Osteocyte (in vitro differentiated cells): ENCODE data around the gene PNMA8A. TPM values are rescaled to one million over a fixed set of nuclear protein-coding genes. Genes with fewer than 3 reads are reported as not detected.

ENCODE experiments used
- DNase-seq: peaks from one replicate; pipeline ENCODE4 v3.0.0; 2021; ENCODE audit warnings: mixed read lengths; ENCODE audit not compliant: unreplicated experiment; ENCODE audit errors: extremely low spot score
- H3K27ac Mint-ChIP-seq: one replicate; pipeline ENCODE4 v1.8.0; 2021; ENCODE audit warnings: mild to moderate bottlenecking, mixed read lengths; ENCODE audit not compliant: unreplicated experiment
- H3K27me3 Mint-ChIP-seq: one replicate; pipeline ENCODE4 v1.8.0; 2021; ENCODE audit warnings: mixed read lengths; ENCODE audit not compliant: unreplicated experiment
- H3K36me3 Mint-ChIP-seq: one replicate; pipeline ENCODE4 v1.8.0; 2021; ENCODE audit warnings: mixed read lengths; ENCODE audit not compliant: unreplicated experiment
- H3K4me1 Mint-ChIP-seq: one replicate; pipeline ENCODE4 v1.8.0; 2021; ENCODE audit warnings: mixed read lengths; ENCODE audit not compliant: unreplicated experiment
- H3K4me3 Mint-ChIP-seq: one replicate; pipeline ENCODE4 v1.8.0; 2021; ENCODE audit warnings: mild to moderate bottlenecking, moderate library complexity, mixed read lengths; ENCODE audit not compliant: unreplicated experiment
- H3K9me3 Mint-ChIP-seq: one replicate; pipeline ENCODE4 v1.8.0; 2021; ENCODE audit warnings: mixed read lengths; ENCODE audit not compliant: unreplicated experiment
- CTCF ChIP-seq: fragments of 200-600 bp; sonication (generic); IDR thresholded peaks from 2 replicates; pipeline ENCODE4 v1.5.0; 2021; ENCODE audit warnings: antibody characterized with exemption, mild to moderate bottlenecking, moderate library complexity
- total RNA-seq: library from RNA; stranded (reverse); gene quantifications from 2 replicates; pipeline ENCODE4 v1.2.1, GENCODE V29; 2021

PNMA8A gene
- total RNA-seq, 1 donor from 2014 or later = 10.3 TPM

DNA sequence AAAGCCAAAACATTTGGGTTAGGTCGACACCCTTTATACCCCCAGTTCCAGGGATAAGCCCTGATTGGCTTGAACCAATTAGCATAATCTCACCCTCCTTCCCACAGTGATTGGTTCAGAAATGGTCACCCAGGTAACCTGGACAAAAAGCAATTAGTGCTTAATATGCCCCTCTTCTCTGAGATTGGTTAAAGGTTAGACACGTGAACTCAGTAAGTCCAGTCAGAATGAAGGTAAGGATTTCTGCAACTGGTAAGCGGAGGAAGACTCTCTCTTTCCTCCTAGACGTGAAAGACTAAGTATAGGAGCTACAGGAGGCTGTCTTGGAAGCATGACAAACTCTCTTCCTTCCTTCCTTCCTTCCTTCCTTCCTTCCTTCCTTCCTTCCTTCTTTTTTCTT is 41.4 kb downstream of the PNMA8A start:
- Mint-ChIP-seq H3K4me3 (no peak overlapping the region), H3K27ac (no peak overlapping the region), H3K36me3 (no peaks in the 10 kb centered on the region), H3K27me3 (peaks cover 25% of the 10 kb centered on the region), H3K4me1 (peaks cover 18% of the 10 kb centered on the region), H3K9me3 (no peaks in the 10 kb centered on the region)
- DNase-seq = no peak
- TF ChIP-seq CTCF = no peak

- no peak for DNase-seq
- H3K36me3 Mint-ChIP-seq = no peaks in the 10 kb centered on the region
- peak within 1 kb of the TSS; percentile 64 for H3K4me3 Mint-ChIP-seq
- no peaks in the 10 kb centered on the region for H3K9me3 Mint-ChIP-seq
- peaks cover 23% of the 10 kb centered on the region for H3K27me3 Mint-ChIP-seq
- H3K27ac Mint-ChIP-seq = no peak within 1 kb of the TSS
- peaks cover 18% of the 10 kb centered on the region for H3K4me1 Mint-ChIP-seq
- no peak for TF ChIP-seq CTCF
Observed at GRCh38 chr19:46428239-46429135, 42.9 kb downstream of the PNMA8A start, which contains the start of gene PNMA8C. Gene PNMA8C (minus strand): TSS chr19:46428936. CDS start chr19:46428359, 577 bp downstream.

DNA sequence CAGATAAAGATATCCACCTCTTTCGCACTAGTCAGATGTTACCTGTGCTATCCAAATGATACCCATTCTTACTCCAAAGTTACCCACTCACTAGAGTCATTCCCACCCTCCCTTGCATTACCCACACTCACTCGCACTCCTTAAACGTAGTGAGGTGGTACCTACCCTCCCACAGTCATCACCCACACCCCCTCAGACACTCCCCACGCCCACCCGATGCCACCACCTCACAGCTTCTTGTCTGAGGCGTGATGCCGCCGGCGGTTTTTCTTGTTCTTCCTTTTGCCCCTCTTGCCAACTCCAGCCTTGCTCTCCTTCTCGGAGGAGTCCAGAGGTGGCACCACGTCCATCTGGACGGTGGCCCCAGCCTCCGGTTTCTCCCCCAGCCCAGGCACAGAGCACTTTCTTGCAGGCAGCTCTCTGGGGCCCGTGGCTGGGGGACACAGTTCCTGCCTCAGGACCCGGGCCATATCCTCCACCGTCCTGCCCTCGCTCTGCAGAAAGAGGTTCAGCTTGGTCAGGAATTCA is 43.8 kb downstream of the PNMA8A start:
- Mint-ChIP-seq H3K36me3 (no peaks in the 10 kb centered on the region), H3K4me3 (peak overlapping the region; percentile 26), H3K27me3 (peaks cover 23% of the 10 kb centered on the region), H3K9me3 (no peaks in the 10 kb centered on the region), H3K27ac (no peak overlapping the region), H3K4me1 (peaks cover 18% of the 10 kb centered on the region)
- no peak for TF ChIP-seq CTCF
- no peak for DNase-seq

GRCh38 chr19:46426506-46427162 is 44.7 kb downstream of the PNMA8A start:
- no peaks in the 10 kb centered on the region for H3K36me3 Mint-ChIP-seq
- DNase-seq = peak; percentile 91
- peaks cover 18% of the 10 kb centered on the region for H3K4me1 Mint-ChIP-seq
- H3K27me3 Mint-ChIP-seq = peaks cover 20% of the 10 kb centered on the region
- no peaks in the 10 kb centered on the region for H3K9me3 Mint-ChIP-seq
- peak overlapping the region; percentile 78 for H3K4me3 Mint-ChIP-seq
- no peak for TF ChIP-seq CTCF
- peak overlapping the region; percentile 11 for H3K27ac Mint-ChIP-seq

- Mint-ChIP-seq H3K36me3 (no peaks in the 10 kb centered on the region), H3K4me3 (peak overlapping the region; percentile 78), H3K9me3 (no peaks in the 10 kb centered on the region), H3K27ac (no peak overlapping the region), H3K27me3 (peaks cover 19% of the 10 kb centered on the region), H3K4me1 (peaks cover 18% of the 10 kb centered on the region)
- TF ChIP-seq CTCF = no peak
- no peak for DNase-seq
Observed at GRCh38 chr19:46426035-46426505, 45.3 kb downstream of the PNMA8A start.
